Naive thymus-derived CD8-positive, alpha-beta T cell (primary cell): ENCODE results near the gene OR2AT4. TPM values are rescaled to one million over a fixed set of nuclear protein-coding genes. Genes with fewer than 3 reads are reported as not detected.
A peak's percentile ranks its signal among the peaks of the same experiment; 100 is the strongest.
"Not testable (repeated sequence)": the region's sequence is repeated elsewhere in the genome, so short reads cannot be mapped to it uniquely, and the experiment has no call there.

Source experiments
- ATAC-seq, 2 donors: fragments of 150-1000 bp; cut with Tn5 transposase in 1 of 2; sonication (Bioruptor Pico), chemical (Tn5 transposase) in 1 of 2; 1 replicate in 1 of 2; 2 replicates in 1 of 2; pipeline ENCODE4 v1.10.0; 2021; ENCODE audit warnings: mild to moderate bottlenecking in 2 of 2, moderate library complexity in 2 of 2
- POLR2A ChIA-PET: fragments of 350-600 bp; sonication (Branson Sonifier 250); formaldehyde crosslinking; loops from one replicate; lab custom pipeline; 2021; ENCODE audit warnings: antibody characterized with exemption; lab: Charles Lee
- DNase-seq, 10 donors: peaks; one replicate each; pipeline versions ENCODE4 v3.0.0 to v3.0.0-alpha.2; 2020 to 2022
- H3K27ac Mint-ChIP-seq, 10 donors: one replicate each; pipeline ENCODE4 v1.8.0; 2020 to 2022; ENCODE audit warnings: mild to moderate bottlenecking in 10 of 10, mixed read lengths in 10 of 10, moderate library complexity in 4 of 10, inconsistent platforms in 1 of 10
- H3K27me3 Mint-ChIP-seq, 5 donors: one replicate each; pipeline ENCODE4 v1.8.0; 2021 to 2022; ENCODE audit warnings: mixed read lengths in 5 of 5
- H3K36me3 Mint-ChIP-seq, 3 donors: one replicate each; pipeline ENCODE4 v1.8.0; 2020 to 2022; ENCODE audit warnings: mixed read lengths in 3 of 3, mild to moderate bottlenecking in 2 of 3, inconsistent platforms in 1 of 3
- H3K4me1 Mint-ChIP-seq, 4 donors: one replicate each; pipeline ENCODE4 v1.8.0; 2021 to 2022; ENCODE audit warnings: mixed read lengths in 4 of 4
- H3K4me3 Mint-ChIP-seq, 10 donors: one replicate each; pipeline ENCODE4 v1.8.0; 2020 to 2022; ENCODE audit warnings: mild to moderate bottlenecking in 10 of 10, mixed read lengths in 10 of 10, moderate library complexity in 6 of 10, inconsistent platforms in 1 of 10
- H3K9me3 Mint-ChIP-seq, 9 donors: one replicate each; pipeline ENCODE4 v1.8.0; 2020 to 2022; ENCODE audit warnings: mixed read lengths in 9 of 9, mild to moderate bottlenecking in 3 of 9, inconsistent platforms in 1 of 9, moderate library complexity in 1 of 9
- polyA plus RNA-seq, 3 donors: library from polyadenylated mRNA; unstranded; fragments of 300-500 nt; fragmentation: Illumina TruSeq; gene quantifications; one replicate each; pipeline ENCODE4 v1.2.3, GENCODE V29; 2021
- total RNA-seq, 8 experiments: library from RNA in 2 of 8; stranded (reverse) in 2 of 8; gene quantifications; one replicate each; pipeline ENCODE4 v1.2.3 and lab custom pipeline; 2021 to 2026

The OR2AT4 gene
- total and polyA plus RNA-seq, 5 experiments from 2014 or later: not detected

DNA sequence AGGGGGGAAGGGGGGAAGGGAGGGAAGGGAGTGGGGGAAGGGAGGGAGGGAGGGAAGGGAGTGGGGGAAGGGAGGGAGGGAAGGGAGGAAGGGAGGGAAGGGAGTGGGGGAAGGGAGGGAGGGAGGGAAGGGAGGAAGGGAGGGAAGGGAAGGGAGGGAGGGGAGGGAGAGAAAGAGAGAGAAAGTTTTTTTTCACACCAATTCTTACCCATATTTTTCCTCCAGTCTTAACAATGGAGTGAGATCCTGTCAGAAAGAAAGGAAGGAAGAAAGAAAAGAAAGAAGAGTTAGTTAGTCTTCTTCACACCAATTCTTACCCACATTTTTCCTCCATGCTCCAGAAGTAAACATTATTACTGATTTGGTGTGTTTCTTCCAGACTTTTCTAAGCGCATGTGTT lies 3.0 kb upstream of the OR2AT4 start:
- no peak overlapping the region for H3K27ac Mint-ChIP-seq
- no peak overlapping the region for H3K4me3 Mint-ChIP-seq
- H3K36me3 Mint-ChIP-seq: peaks cover 0 to 4% (median 0%) of the 10 kb centered on the region in 3 donors
- peaks cover 14 to 59% (median 36%) of the 10 kb centered on the region in 5 donors for H3K27me3 Mint-ChIP-seq
- ATAC-seq (no peak), DNase-seq (no peak)
- H3K4me1 Mint-ChIP-seq: peaks cover 0 to 2% (median 0%) of the 10 kb centered on the region in 4 donors
- POLR2A ChIA-PET: no interaction called here
- peaks cover 0 to 1% (median 0%) of the 10 kb centered on the region in 9 donors for H3K9me3 Mint-ChIP-seq

DNA sequence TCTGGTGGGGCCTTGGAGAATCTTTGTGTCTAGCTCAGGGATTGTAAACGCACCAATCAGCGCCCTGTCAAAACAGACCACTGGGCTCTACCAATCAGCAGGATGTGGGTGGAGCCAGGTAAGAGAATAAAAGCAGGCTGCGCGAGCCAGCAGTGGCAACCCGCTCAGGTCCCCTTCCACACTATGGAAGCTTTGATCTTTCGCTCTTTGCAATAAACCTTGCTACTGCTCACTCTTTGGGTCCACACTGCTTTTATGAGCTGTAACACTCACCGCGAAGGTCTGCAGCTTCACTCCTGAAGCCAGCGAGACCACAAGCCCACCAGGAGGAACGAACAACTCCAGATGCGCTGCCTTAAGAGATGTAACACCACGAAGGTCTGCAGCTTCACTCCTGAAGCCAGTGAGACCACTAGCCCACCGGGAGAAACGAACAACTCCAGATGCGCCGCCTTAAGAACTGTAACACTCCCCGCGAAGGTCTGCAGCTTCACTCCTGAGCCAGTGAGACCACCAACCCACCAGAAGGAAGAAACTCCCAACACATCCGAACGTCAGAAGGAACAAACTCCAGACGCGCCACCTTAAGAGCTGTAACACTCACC lies 2.3 kb upstream of the OR2AT4 start:
- H3K9me3 Mint-ChIP-seq, POLR2A ChIA-PET, H3K4me1 Mint-ChIP-seq, ATAC-seq, DNase-seq, H3K4me3 Mint-ChIP-seq, H3K36me3 Mint-ChIP-seq: not testable (repeated sequence)
- peaks cover 17 to 52% (median 37%) of the 10 kb centered on the region in 5 donors for H3K27me3 Mint-ChIP-seq
- peak overlapping the region in 1 of 10 donors; percentile 25 for H3K27ac Mint-ChIP-seq

DNA sequence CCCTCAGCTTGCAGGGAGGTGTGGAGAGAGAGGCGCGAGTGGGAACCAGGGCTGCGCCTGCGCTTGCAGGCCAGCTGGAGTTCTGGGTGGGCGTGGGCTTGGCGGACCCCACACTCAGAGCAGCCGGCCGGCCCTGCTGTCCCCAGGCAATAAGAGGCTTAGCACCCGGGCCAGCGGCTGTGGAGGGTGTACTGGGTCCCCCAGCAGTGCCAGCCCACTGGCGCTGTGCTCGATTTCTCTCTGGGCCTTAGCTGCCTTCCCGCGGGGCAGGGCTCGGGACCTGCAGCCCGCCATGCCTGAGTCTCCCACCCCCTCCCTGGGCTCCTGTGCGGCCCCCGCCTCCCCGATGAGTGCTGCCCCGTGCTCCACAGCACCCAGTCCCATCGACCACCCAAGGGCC lies 1.5 kb upstream of the OR2AT4 start:
- POLR2A ChIA-PET, H3K9me3 Mint-ChIP-seq, ATAC-seq, H3K36me3 Mint-ChIP-seq, DNase-seq, H3K4me3 Mint-ChIP-seq, H3K27ac Mint-ChIP-seq, H3K4me1 Mint-ChIP-seq: not testable (repeated sequence)
- H3K27me3 Mint-ChIP-seq: peaks cover 20 to 50% (median 32%) of the 10 kb centered on the region in 5 donors

DNA sequence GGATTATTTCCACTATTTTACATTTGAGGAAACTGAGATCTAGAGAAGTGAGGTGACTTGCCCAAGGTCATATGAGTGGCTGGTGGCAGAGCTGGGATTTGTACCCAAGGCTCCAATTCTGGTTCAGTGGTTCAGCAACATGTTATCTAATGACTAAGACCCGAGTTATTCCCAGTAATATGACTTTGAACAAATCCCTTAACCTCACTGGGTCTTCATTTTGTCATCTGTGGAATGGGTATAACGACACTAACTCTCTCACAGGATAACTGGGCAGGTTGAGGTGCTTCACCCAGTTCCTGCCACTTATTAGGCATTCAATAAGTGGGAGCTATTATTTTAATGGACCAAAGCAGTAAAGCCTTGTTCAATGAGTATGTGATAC lies 489 bp upstream of the OR2AT4 start:
- ATAC-seq (no peak), DNase-seq (no peak)
- H3K9me3 Mint-ChIP-seq: peaks cover 0 to 5% (median 0%) of the 10 kb centered on the region in 9 donors
- H3K4me3 Mint-ChIP-seq: no peak overlapping the region
- H3K27me3 Mint-ChIP-seq: peaks cover 18 to 47% (median 34%) of the 10 kb centered on the region in 5 donors
- no peak overlapping the region for H3K27ac Mint-ChIP-seq
- no peaks in the 10 kb centered on the region for H3K36me3 Mint-ChIP-seq
- peaks cover 0 to 2% (median 0%) of the 10 kb centered on the region in 4 donors for H3K4me1 Mint-ChIP-seq
- POLR2A ChIA-PET: no interaction called here

DNA sequence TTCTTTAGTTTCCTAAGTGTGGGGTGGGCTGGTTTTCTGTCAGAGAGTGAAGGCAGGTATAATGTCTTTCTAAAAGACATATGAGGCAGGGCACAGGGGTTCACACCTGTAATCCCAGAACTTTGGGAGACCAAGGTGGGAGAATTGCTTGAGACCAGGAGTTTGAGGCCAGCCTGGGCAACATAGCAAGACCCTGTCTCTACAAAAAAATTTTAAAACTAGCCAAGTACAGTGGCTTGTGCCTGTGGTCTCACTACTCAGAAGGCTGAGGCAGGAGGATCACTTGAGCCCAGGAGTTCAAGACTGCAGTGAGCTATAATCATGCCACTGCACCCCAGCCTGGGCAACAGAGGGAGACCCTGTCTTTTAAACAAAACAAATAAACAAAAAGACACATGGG lies 2.3 kb downstream of the OR2AT4 start:
- H3K9me3 Mint-ChIP-seq: peaks cover 7 to 23% (median 14%) of the 10 kb centered on the region in 9 donors
- H3K27ac Mint-ChIP-seq, H3K4me1 Mint-ChIP-seq, H3K4me3 Mint-ChIP-seq, ATAC-seq, POLR2A ChIA-PET, DNase-seq: not testable (repeated sequence)
- H3K27me3 Mint-ChIP-seq: peaks cover 20 to 47% (median 31%) of the 10 kb centered on the region in 5 donors
- peaks cover 0 to 17% (median 0%) of the 10 kb centered on the region in 3 donors for H3K36me3 Mint-ChIP-seq

DNA sequence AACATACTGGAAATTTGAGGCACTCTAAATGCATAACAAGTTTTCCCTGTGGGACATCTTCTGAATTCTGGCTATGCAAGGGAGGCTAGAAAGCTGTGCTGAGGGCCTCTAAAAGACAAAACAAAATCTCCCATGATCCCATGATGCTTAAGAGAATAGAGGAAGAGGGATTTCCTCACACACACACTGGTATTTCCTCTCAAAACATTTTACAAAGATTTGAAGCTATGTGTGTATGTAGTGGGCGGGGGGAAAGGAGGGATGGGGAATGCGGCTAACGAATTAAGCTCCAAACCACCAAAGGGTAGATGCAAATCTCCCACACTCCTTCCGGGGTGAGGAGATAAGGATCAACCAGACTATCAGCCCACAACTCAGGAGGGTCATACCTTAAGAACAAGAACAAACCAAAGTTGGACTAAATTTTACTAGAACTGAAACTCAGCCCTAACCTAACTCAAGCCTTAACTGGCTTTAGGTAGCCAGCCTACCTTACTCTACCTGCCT lies 6.0 kb downstream of the OR2AT4 start:
- H3K27me3 Mint-ChIP-seq: peaks cover 21 to 49% (median 26%) of the 10 kb centered on the region in 5 donors
- POLR2A ChIA-PET: no interaction called here
- no peak overlapping the region for H3K4me3 Mint-ChIP-seq
- H3K27ac Mint-ChIP-seq: no peak overlapping the region
- DNase-seq (no peak), ATAC-seq (no peak)
- H3K4me1 Mint-ChIP-seq: no peaks in the 10 kb centered on the region
- peaks cover 0 to 17% (median 0%) of the 10 kb centered on the region in 3 donors for H3K36me3 Mint-ChIP-seq
- peaks cover 7 to 28% (median 13%) of the 10 kb centered on the region in 9 donors for H3K9me3 Mint-ChIP-seq

DNA sequence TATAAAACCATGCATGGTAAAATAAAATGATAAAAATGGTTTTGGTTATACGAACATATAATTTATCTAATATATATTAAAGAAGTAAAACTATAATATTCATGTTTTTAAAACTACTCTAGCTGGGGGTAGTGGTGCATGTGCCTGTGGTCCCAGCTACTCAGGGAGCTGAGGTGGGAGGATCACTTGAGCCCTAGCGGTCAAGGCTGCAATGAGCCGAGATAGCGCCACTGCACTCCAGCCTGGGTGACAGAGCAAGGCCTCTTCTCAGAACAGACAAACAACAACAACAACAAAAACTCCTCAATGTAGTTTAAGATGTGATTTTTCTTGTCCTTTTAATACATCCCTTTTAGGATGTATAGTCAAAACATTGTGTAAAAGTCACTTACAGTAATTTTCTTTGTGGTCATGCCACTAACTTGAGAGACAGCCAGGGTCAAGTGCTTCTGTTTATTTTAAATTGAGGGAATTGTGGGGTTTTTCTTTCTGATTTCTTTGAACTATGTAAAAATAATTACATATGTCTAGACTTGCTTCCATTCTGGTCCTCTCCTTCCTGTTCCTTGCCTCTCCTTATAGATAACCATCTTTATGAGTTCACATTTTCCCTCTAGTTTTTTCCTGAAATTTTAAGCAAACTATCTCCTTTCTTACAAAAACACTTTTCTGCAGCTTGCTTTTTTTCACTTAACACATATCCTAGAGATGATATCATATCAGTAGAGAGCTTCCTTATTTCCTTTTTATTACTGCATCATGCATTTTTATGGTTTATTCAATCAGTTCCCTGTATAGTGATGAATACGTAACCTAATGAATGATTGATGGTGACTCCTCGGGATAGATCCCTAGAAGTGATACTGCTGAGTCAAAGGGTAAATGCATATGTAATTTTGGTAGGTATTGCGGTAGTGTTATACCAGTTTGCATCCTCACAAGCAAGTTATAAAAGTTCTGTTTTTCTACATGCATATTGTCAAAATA lies 9.1 kb downstream of the OR2AT4 start:
- DNase-seq: no peak
- POLR2A ChIA-PET: no interaction called here
- peaks cover 20 to 48% (median 27%) of the 10 kb centered on the region in 5 donors for H3K27me3 Mint-ChIP-seq
- no peak overlapping the region for H3K4me3 Mint-ChIP-seq
- H3K36me3 Mint-ChIP-seq: peaks cover 0 to 17% (median 0%) of the 10 kb centered on the region in 3 donors
- H3K4me1 Mint-ChIP-seq: no peaks in the 10 kb centered on the region
- H3K27ac Mint-ChIP-seq: no peak overlapping the region
- ATAC-seq: no peak
- peaks cover 7 to 28% (median 13%) of the 10 kb centered on the region in 9 donors for H3K9me3 Mint-ChIP-seq

DNA sequence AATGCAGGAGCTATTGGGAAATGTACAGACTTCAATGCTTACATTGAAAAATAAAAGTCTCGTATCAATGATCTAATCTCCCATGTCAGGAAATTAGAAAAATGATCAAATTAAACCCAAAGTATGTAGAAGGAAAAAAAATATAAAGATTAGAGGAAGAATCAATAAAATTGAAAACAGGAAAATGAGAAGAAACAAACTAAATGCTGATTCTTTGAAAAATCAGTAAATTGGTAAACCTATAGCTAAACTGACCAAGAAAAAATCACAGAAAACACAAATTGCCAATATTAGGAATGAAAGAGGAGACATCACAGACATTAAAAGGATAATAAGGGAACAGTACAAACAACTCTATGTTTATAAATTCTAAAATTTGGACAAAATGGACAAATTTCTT lies 11.8 kb downstream of the OR2AT4 start:
- no peak for ATAC-seq
- POLR2A ChIA-PET: no interaction called here

DNA sequence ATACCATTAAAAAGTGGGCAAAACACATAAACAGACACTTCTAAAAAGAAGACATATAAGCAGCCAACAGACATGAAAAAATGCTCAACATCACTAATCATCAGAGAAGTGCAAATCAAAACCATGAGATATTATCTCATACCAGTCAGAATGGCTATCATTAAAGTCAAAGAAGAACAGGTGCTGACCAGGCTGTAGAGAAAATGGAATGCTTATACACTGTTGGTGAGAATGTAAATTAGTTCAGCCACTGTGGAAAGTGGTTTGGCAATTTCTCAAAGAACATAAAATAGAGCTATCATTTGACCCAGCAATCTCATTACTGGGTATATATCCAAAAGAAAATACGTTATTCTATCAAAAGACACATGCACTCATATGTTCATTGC lies 13.5 kb downstream of the OR2AT4 start:
- H3K27ac Mint-ChIP-seq: no peak overlapping the region
- peaks cover 14 to 38% (median 23%) of the 10 kb centered on the region in 5 donors for H3K27me3 Mint-ChIP-seq
- DNase-seq (no peak), ATAC-seq (no peak)
- H3K36me3 Mint-ChIP-seq: peaks cover 0 to 2% (median 0%) of the 10 kb centered on the region in 3 donors
- H3K4me3 Mint-ChIP-seq: no peak overlapping the region
- POLR2A ChIA-PET: no interaction called here
- peaks cover 0 to 2% (median 0%) of the 10 kb centered on the region in 9 donors for H3K9me3 Mint-ChIP-seq
- no peaks in the 10 kb centered on the region for H3K4me1 Mint-ChIP-seq

More for the DNA sequence above, 11.8 kb downstream of the OR2AT4 start:
- Mint-ChIP-seq H3K4me3 (no peak overlapping the region), H3K36me3 (peaks cover 0 to 2% (median 0%) of the 10 kb centered on the region in 3 donors), H3K4me1 (no peaks in the 10 kb centered on the region), H3K27me3 (peaks cover 20 to 55% (median 32%) of the 10 kb centered on the region in 5 donors), H3K9me3 (peaks cover 0 to 7% (median 0%) of the 10 kb centered on the region in 9 donors), H3K27ac (no peak overlapping the region)
- no peak for DNase-seq

DNA sequence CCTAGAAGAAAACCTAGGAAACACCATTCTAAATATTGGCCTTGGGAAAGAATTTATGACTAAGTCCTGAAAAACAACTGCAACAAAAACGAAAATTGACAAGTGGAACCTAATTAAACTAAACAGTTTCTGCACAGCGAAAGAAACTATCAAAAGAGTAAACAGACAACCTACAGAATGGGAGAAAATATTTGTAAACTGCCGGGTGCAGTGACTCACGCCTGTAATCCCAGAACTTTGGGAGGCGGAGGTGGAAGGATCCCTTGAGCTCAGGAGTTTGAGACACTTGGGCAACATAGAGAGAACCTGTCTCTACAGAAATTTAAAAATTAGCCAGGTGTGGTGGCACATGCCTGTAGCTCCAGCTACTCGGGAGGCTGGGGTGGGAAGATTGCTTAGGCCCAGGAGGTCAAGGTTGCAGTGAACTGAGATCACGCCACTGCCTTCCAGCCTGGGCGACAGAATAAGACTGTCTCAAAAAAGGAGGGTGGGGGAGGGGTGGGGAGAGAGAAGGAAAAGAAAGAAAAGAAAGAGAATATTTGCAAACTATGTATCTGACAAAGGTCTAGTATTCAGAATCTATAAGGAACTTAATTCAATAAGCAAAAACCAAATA lies 14.0 kb downstream of the OR2AT4 start:
- H3K27me3 Mint-ChIP-seq: peaks cover 14 to 33% (median 23%) of the 10 kb centered on the region in 5 donors
- POLR2A ChIA-PET: no interaction called here
- no peak overlapping the region for H3K27ac Mint-ChIP-seq
- no peak overlapping the region for H3K4me3 Mint-ChIP-seq
- DNase-seq: no peak
- H3K36me3 Mint-ChIP-seq: peaks cover 0 to 2% (median 0%) of the 10 kb centered on the region in 3 donors
- ATAC-seq: no peak
- peaks cover 0 to 2% (median 0%) of the 10 kb centered on the region in 9 donors for H3K9me3 Mint-ChIP-seq
- no peaks in the 10 kb centered on the region for H3K4me1 Mint-ChIP-seq

DNA sequence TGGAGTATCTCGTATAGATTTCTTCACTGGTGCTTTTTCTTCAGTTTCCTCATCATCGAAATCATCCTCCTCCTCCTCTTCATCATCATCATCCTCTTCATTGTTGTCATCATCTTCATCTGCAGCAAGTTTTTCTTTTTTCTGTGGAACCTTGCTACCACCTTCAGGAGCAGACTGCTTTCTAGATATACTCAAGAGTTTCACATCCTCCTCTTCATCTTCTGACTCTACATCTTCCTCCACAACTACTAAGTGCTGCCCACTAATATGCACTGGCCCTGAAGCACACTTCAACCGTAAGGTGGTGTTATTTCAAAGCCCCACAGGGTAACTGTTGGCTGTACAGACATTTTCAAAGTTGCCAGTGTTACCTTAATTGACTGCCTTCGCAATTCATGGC lies 17.1 kb downstream of the OR2AT4 start:
- no peaks in the 10 kb centered on the region for H3K4me1 Mint-ChIP-seq
- H3K36me3 Mint-ChIP-seq: peaks cover 0 to 2% (median 0%) of the 10 kb centered on the region in 3 donors
- DNase-seq (no peak), ATAC-seq (no peak)
- H3K27me3 Mint-ChIP-seq: peaks cover 13 to 37% (median 26%) of the 10 kb centered on the region in 5 donors
- POLR2A ChIA-PET: no interaction called here
- H3K27ac Mint-ChIP-seq: no peak overlapping the region
- no peak overlapping the region for H3K4me3 Mint-ChIP-seq
- H3K9me3 Mint-ChIP-seq: peaks cover 0 to 2% (median 0%) of the 10 kb centered on the region in 9 donors

DNA sequence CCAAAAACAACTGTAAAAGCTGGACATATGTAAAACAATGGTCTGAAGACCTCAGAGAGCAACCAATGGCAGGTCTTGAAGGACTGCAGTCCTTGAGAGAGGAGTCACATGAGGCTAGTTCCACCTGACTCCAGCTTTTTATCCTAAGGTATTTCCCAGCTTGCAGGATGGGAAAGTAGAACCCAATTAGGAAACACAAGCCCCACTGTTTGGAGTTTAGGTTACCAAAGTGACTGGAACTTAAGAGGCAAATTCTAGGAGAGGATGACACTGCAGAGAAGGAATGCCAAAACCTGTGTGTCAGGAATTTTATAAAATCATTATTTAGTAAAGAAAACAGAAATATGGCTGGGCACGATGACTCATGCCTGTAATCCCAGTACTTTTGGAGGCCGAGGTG lies 18.4 kb downstream of the OR2AT4 start:
- DNase-seq: no peak
- Mint-ChIP-seq H3K27ac (no peak overlapping the region), H3K4me1 (no peaks in the 10 kb centered on the region), H3K36me3 (peaks cover 0 to 2% (median 0%) of the 10 kb centered on the region in 3 donors), H3K4me3 (no peak overlapping the region), H3K9me3 (peaks cover 0 to 2% (median 0%) of the 10 kb centered on the region in 9 donors), H3K27me3 (peaks cover 13 to 32% (median 22%) of the 10 kb centered on the region in 5 donors)
- ATAC-seq: no peak
- POLR2A ChIA-PET: no interaction called here
